ENCODE measurements around the gene PIK3C2G.

DNA sequence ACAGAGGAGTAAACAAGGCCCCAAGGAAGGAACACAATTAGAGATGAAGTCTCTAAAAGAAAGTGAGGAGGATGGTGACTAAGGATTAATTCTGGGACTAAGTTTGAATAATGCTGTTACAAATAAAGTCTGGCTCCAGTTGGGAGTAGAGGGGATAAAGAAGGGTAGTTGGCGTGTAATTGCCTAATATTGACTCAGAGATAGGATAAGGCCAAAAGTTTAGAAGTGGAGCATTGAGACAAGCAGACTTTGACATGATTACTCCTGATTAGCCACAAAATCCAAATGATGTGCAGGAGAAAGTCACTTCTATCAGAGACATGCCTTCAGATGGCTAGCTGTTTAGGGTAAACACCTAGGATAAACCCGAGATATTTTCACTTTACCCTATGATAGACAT, 368.1 kb downstream of the PIK3C2G start:
- TF ChIP-seq CTCF (IDR thresholded peaks at IDR 0.05): no peak
- TF ChIP-seq POLR2A (IDR thresholded peaks at IDR 0.05): no peak

Data from lower leg skin (tissue), 3 donors.